ENCODE results near the gene KIAA1958. TPM values are rescaled to one million over a fixed set of nuclear protein-coding genes. Genes with fewer than 3 reads are reported as not detected.

Gene KIAA1958
- total RNA-seq, 1 experiment from 2014 or later, result 4.2 TPM

GRCh38 chr9:112546149-112547012, 59.8 kb downstream of the KIAA1958 start:
- Histone ChIP-seq H3K4me2 (ENCODE audit: low read length) (no peak overlapping the region), H3K9me2 (replicated peaks; ENCODE audit: low read length) (no peaks in the 10 kb centered on the region), H3K27me3 (ENCODE audit: low read length) (no peaks in the 10 kb centered on the region), H3F3A (ENCODE audit: low read length, unreplicated experiment) (no peaks in the 10 kb centered on the region), H4K20me1 (ENCODE audit: low read length) (no peaks in the 10 kb centered on the region), H3K9ac (ENCODE audit: low read length) (no peak overlapping the region), H3K4me1 (ENCODE audit: insufficient read depth, low read length) (no peaks in the 10 kb centered on the region), H3K27ac (ENCODE audit: low read length) (no peak overlapping the region), H3K4me3 (ENCODE audit: low read length) (no peak overlapping the region), H3K79me2 (ENCODE audit: low read length) (no peaks in the 10 kb centered on the region), H2AFZ (ENCODE audit: low read length) (no peak overlapping the region), H3K36me3 (ENCODE audit: low read depth, low read length) (no peaks in the 10 kb centered on the region), H3K9me3 (ENCODE audit: low read length) (no peaks in the 10 kb centered on the region)
- no peak for DNase-seq
- CTCF ChIA-PET, result no interaction called here
- BruUV-seq (replicated peaks), result no TSS peak
- POLR2A ChIA-PET (ENCODE audit: unreplicated experiment), result no interaction called here
- ATAC-seq, result no peak
- TF ChIP-seq CTCF (conservative IDR thresholded peaks at IDR 0.05; ENCODE audit: low read depth, low read length) (no peak), EZH2phosphoT487 (IDR thresholded peaks at IDR 0.05; ENCODE audit: borderline replicate concordance, low read length) (no peak), EZH2 (IDR thresholded peaks at IDR 0.05; ENCODE audit: low read length, unreplicated experiment) (no peak)
- intact Hi-C loops (cut with micrococcal nuclease), result no loop called here

DNA sequence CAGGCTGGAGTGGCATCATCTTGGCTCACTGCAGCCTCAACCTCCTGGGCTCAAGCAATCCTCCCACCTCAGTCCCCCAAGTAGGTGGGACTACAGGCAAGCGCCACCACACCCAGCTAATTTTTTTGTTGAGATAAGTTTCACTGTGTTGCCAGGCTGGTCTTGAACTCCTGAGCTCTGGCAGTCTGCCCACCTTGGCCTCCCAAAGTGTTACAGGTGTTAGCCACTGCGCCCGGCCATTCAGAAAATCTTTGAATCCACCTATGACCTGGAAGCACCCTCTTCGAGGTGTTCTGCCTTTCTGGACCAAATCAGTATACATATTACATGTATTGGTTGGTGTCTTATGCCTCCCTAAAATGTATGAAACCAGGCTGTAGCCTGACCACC, 61.4 kb downstream of the KIAA1958 start:
- no peaks in the 10 kb centered on the region for H3K4me1 ChIP-seq (ENCODE audit: insufficient read depth, low read length)
- POLR2A ChIA-PET (ENCODE audit: unreplicated experiment), result no interaction called here
- no peak for ATAC-seq
- H3K27me3 ChIP-seq (ENCODE audit: low read length), result no peaks in the 10 kb centered on the region
- TF ChIP-seq CTCF (conservative IDR thresholded peaks at IDR 0.05; ENCODE audit: low read depth, low read length) (no peak), EZH2phosphoT487 (IDR thresholded peaks at IDR 0.05; ENCODE audit: borderline replicate concordance, low read length) (no peak), EZH2 (IDR thresholded peaks at IDR 0.05; ENCODE audit: low read length, unreplicated experiment) (no peak)
- BruUV-seq (replicated peaks), result no TSS peak
- no peak overlapping the region for H3K4me3 ChIP-seq (ENCODE audit: low read length)
- CTCF ChIA-PET, result no interaction called here
- no peak overlapping the region for H2AFZ ChIP-seq (ENCODE audit: low read length)
- H3K79me2 ChIP-seq (ENCODE audit: low read length), result no peaks in the 10 kb centered on the region
- no peak overlapping the region for H3K27ac ChIP-seq (ENCODE audit: low read length)
- DNase-seq, result no peak
- no peaks in the 10 kb centered on the region for H3K36me3 ChIP-seq (ENCODE audit: low read depth, low read length)
- intact Hi-C loops (cut with micrococcal nuclease), result no loop called here
- no peaks in the 10 kb centered on the region for H3K9me3 ChIP-seq (ENCODE audit: low read length)
- no peaks in the 10 kb centered on the region for H3F3A ChIP-seq (ENCODE audit: low read length, unreplicated experiment)
- H3K4me2 ChIP-seq (ENCODE audit: low read length), result no peak overlapping the region
- H3K9me2 ChIP-seq (replicated peaks; ENCODE audit: low read length), result no peaks in the 10 kb centered on the region
- no peak overlapping the region for H3K9ac ChIP-seq (ENCODE audit: low read length)
- H4K20me1 ChIP-seq (ENCODE audit: low read length), result no peaks in the 10 kb centered on the region

DNA sequence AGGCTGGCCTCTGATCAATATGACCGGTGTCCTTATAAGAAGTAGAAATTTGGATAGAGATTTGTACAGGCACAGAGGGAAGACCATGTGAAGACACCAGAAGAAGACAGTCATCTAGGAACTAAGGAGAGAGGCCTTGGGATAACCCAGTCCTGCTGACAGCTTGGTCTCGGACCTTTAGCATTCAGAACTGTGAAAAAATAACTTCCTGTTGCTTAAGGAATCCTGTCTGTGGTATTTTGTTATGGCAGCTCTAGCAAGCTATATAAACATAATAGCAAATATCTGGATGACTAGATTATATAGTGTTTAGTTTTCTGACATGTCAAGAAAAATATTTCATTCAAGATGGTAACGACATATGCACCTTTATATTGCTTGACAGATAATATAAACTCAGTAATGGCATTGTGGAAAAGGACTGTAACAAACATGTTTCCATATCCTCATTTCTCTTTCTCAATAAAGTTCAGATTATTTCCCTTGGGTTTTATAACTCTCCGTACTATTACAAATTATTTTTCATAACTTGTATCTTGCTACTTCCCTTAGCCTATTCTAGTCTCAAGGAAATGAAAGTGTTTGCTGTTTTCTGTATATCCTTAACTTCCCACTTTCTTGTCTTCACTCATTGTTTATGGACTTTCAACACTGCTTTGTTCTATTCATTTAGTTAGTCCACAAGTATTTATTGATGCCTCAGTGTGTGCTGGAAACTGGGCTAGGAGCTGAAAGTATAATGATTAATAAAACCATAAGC, 62.4 kb downstream of the KIAA1958 start:
- no peak overlapping the region for H3K9ac ChIP-seq (ENCODE audit: low read length)
- H3K4me3 ChIP-seq (ENCODE audit: low read length), result no peak overlapping the region
- ChIA-PET CTCF (no interaction called here), POLR2A (ENCODE audit: unreplicated experiment) (no interaction called here)
- H3K27me3 ChIP-seq (ENCODE audit: low read length), result no peaks in the 10 kb centered on the region
- DNase-seq (no peak), ATAC-seq (no peak)
- H3K9me2 ChIP-seq (replicated peaks; ENCODE audit: low read length), result no peaks in the 10 kb centered on the region
- no peak overlapping the region for H2AFZ ChIP-seq (ENCODE audit: low read length)
- H3K9me3 ChIP-seq (ENCODE audit: low read length), result no peaks in the 10 kb centered on the region
- no peak overlapping the region for H3K27ac ChIP-seq (ENCODE audit: low read length)
- H3K79me2 ChIP-seq (ENCODE audit: low read length), result no peaks in the 10 kb centered on the region
- no peaks in the 10 kb centered on the region for H3K4me1 ChIP-seq (ENCODE audit: insufficient read depth, low read length)
- H3K36me3 ChIP-seq (ENCODE audit: low read depth, low read length), result no peaks in the 10 kb centered on the region
- no peak overlapping the region for H3K4me2 ChIP-seq (ENCODE audit: low read length)
- H4K20me1 ChIP-seq (ENCODE audit: low read length), result no peaks in the 10 kb centered on the region
- no TSS peak for BruUV-seq (replicated peaks)
- no peaks in the 10 kb centered on the region for H3F3A ChIP-seq (ENCODE audit: low read length, unreplicated experiment)
- TF ChIP-seq CTCF (conservative IDR thresholded peaks at IDR 0.05; ENCODE audit: low read depth, low read length) (no peak), EZH2 (IDR thresholded peaks at IDR 0.05; ENCODE audit: low read length, unreplicated experiment) (no peak), EZH2phosphoT487 (IDR thresholded peaks at IDR 0.05; ENCODE audit: borderline replicate concordance, low read length) (no peak)
- intact Hi-C loops (cut with micrococcal nuclease), result no loop called here
